Endothelial cell (in vitro differentiated cells): ENCODE data around the gene TK1. TPM values are rescaled to one million over a fixed set of nuclear protein-coding genes. Genes with fewer than 3 reads are reported as not detected.

Experiments
- DNase-seq: peaks from one replicate; pipeline ENCODE4 v3.0.0; 2021; ENCODE audit warnings: low spot score
- H3K27ac Mint-ChIP-seq: one replicate; pipeline ENCODE4 v1.8.0; 2021; ENCODE audit warnings: mixed read lengths, inconsistent platforms; ENCODE audit not compliant: unreplicated experiment
- H3K27me3 Mint-ChIP-seq: one replicate; pipeline ENCODE4 v1.8.0; 2021; ENCODE audit warnings: mild to moderate bottlenecking, moderate library complexity, mixed read lengths, inconsistent platforms; ENCODE audit not compliant: unreplicated experiment
- H3K36me3 Mint-ChIP-seq: one replicate; pipeline ENCODE4 v1.8.0; 2021; ENCODE audit warnings: mild to moderate bottlenecking, low read depth, mixed read lengths, inconsistent platforms; ENCODE audit not compliant: unreplicated experiment
- H3K4me1 Mint-ChIP-seq: one replicate; pipeline ENCODE4 v1.8.0; 2021; ENCODE audit warnings: mild to moderate bottlenecking, mixed read lengths, inconsistent platforms; ENCODE audit not compliant: unreplicated experiment
- H3K4me3 Mint-ChIP-seq: one replicate; pipeline ENCODE4 v1.8.0; 2021; ENCODE audit warnings: mild to moderate bottlenecking, mixed read lengths, inconsistent platforms; ENCODE audit not compliant: unreplicated experiment
- H3K9me3 Mint-ChIP-seq: one replicate; pipeline ENCODE4 v1.8.0; 2021; ENCODE audit warnings: mixed read lengths, inconsistent platforms; ENCODE audit not compliant: unreplicated experiment
- CTCF ChIP-seq: fragments of 200-600 bp; sonication (generic); IDR thresholded peaks from one replicate; pipeline ENCODE4 v1.5.0; 2021; ENCODE audit warnings: antibody characterized with exemption; ENCODE audit not compliant: unreplicated experiment
- total RNA-seq: library from RNA; stranded (reverse); fragmentation: NEBNext Ultra II Directional; extraction: Animal tissue kit (Norgen Biotek cat#: 25700); gene quantifications from one replicate; pipeline ENCODE4 v1.2.1, GENCODE V29; 2021; ENCODE audit not compliant: unreplicated experiment

Gene TK1
- total RNA-seq, 1 donor from 2014 or later, result 23.8 TPM

- H3K4me1 Mint-ChIP-seq, result peaks cover 9% of the 10 kb centered on the region
- H3K4me3 Mint-ChIP-seq, result no peak overlapping the region
- H3K36me3 Mint-ChIP-seq, result peaks cover 5% of the 10 kb centered on the region
- H3K27ac Mint-ChIP-seq, result no peak overlapping the region
- no peaks in the 10 kb centered on the region for H3K9me3 Mint-ChIP-seq
- DNase-seq, result no peak
- TF ChIP-seq CTCF, result no peak
- peaks cover 9% of the 10 kb centered on the region for H3K27me3 Mint-ChIP-seq
Observed at GRCh38 chr17:78184868-78185267, 2.0 kb downstream of the TK1 start.

GRCh38 chr17:78184351-78184750, 2.5 kb downstream of the TK1 start:
- Mint-ChIP-seq H3K4me1 (peaks cover 9% of the 10 kb centered on the region), H3K36me3 (peaks cover 5% of the 10 kb centered on the region), H3K27ac (no peak overlapping the region), H3K4me3 (no peak overlapping the region), H3K9me3 (no peaks in the 10 kb centered on the region), H3K27me3 (peaks cover 9% of the 10 kb centered on the region)
- DNase-seq, result no peak
- no peak for TF ChIP-seq CTCF

- Mint-ChIP-seq H3K9me3 (no peaks in the 10 kb centered on the region), H3K27ac (no peak overlapping the region), H3K4me3 (no peak overlapping the region), H3K27me3 (peaks cover 9% of the 10 kb centered on the region), H3K4me1 (peaks cover 9% of the 10 kb centered on the region), H3K36me3 (peaks cover 5% of the 10 kb centered on the region)
- no peak for DNase-seq
- no peak for TF ChIP-seq CTCF
Observed at GRCh38 chr17:78183916-78184315, 2.9 kb downstream of the TK1 start.

- TF ChIP-seq CTCF, result no peak
- H3K27ac Mint-ChIP-seq, result no peak overlapping the region
- no peaks in the 10 kb centered on the region for H3K9me3 Mint-ChIP-seq
- H3K27me3 Mint-ChIP-seq, result peaks cover 7% of the 10 kb centered on the region
- H3K4me3 Mint-ChIP-seq, result no peak overlapping the region
- peaks cover 6% of the 10 kb centered on the region for H3K4me1 Mint-ChIP-seq
- H3K36me3 Mint-ChIP-seq, result peaks cover 5% of the 10 kb centered on the region
- no peak for DNase-seq
Observed at GRCh38 chr17:78182504-78182903, 4.3 kb downstream of the TK1 start.

- peaks cover 7% of the 10 kb centered on the region for H3K27me3 Mint-ChIP-seq
- no peaks in the 10 kb centered on the region for H3K9me3 Mint-ChIP-seq
- no peak overlapping the region for H3K27ac Mint-ChIP-seq
- H3K4me1 Mint-ChIP-seq, result peaks cover 10% of the 10 kb centered on the region
- peaks cover 5% of the 10 kb centered on the region for H3K36me3 Mint-ChIP-seq
- H3K4me3 Mint-ChIP-seq, result no peak overlapping the region
- TF ChIP-seq CTCF, result no peak
- DNase-seq, result no peak
Observed at GRCh38 chr17:78180508-78180907, 6.3 kb downstream of the TK1 start.
